CD4-positive, alpha-beta T cell (primary cell): Measurements from ENCODE around the gene SPTBN4. TPM values are rescaled to one million over a fixed set of nuclear protein-coding genes. Genes with fewer than 3 reads are reported as not detected.

Source experiments
- ATAC-seq: fragments of 200-7000 bp; cut with Tn5 transposase; one replicate; pipeline ENCODE4 v1.10.0; 2022; ENCODE audit warnings: mild to moderate bottlenecking; ENCODE audit not compliant: poor library complexity
- CTCF ChIA-PET: fragments of 350-600 bp; sonication (Branson Sonifier 250); formaldehyde crosslinking; loops from one replicate; lab custom pipeline; 2021; ENCODE audit warnings: antibody characterized with exemption, inconsistent platforms; lab: Charles Lee
- POLR2A ChIA-PET: fragments of 350-600 bp; sonication (Branson Sonifier 250); formaldehyde crosslinking; loops from one replicate; lab custom pipeline; 2021; ENCODE audit warnings: antibody characterized with exemption, inconsistent platforms; lab: Charles Lee
- DNase-seq, 14 experiments: peaks; one replicate each; pipeline ENCODE4 v3.0.0-alpha.2; 2013 to 2020; ENCODE audit warnings: mixed read lengths in 2 of 14
- H3K27ac ChIP-seq, 2 donors: one replicate each; pipeline versions ENCODE4 v1.5.1 to v1.7.0; 2013; ENCODE audit warnings: low read length in 2 of 2, low read depth in 1 of 2, mild to moderate bottlenecking in 1 of 2
- H3K27me3 ChIP-seq, 2 experiments: 1 replicate in 1 of 2; 2 replicates in 1 of 2; pipeline versions ENCODE4 v1.6.1 to v1.7.0; 2013; ENCODE audit warnings: low read length in 2 of 2, control low read depth in 1 of 2, mild to moderate bottlenecking in 1 of 2, moderate library complexity in 1 of 2; ENCODE audit not compliant: insufficient read depth in 2 of 2, control insufficient read depth in 1 of 2
- H3K36me3 ChIP-seq: one replicate; pipeline ENCODE4 v1.6.1; 2013; ENCODE audit warnings: low read length, control low read depth; ENCODE audit not compliant: insufficient read depth
- H3K4me1 ChIP-seq: one replicate; pipeline ENCODE4 v1.6.1; 2013; ENCODE audit warnings: low read length, control low read depth; ENCODE audit not compliant: insufficient read depth
- H3K4me3 ChIP-seq: one replicate; pipeline ENCODE4 v1.5.1; 2013; ENCODE audit warnings: mild to moderate bottlenecking, low read length, moderate library complexity
- H3K9me3 ChIP-seq, 2 experiments: 1 replicate in 1 of 2; 2 replicates in 1 of 2; pipeline versions ENCODE4 v1.6.1 to v1.7.0; 2013; ENCODE audit warnings: low read length in 2 of 2, mild to moderate bottlenecking in 2 of 2, control low read depth in 1 of 2, moderate library complexity in 1 of 2; ENCODE audit not compliant: control insufficient read depth in 1 of 2, insufficient read depth in 1 of 2
- H3K27ac Mint-ChIP-seq: one replicate; pipeline ENCODE4 v1.8.0; 2020; ENCODE audit warnings: mixed read lengths
- H3K27me3 Mint-ChIP-seq: one replicate; pipeline ENCODE4 v1.8.0; 2021; ENCODE audit warnings: mixed read lengths
- H3K36me3 Mint-ChIP-seq: one replicate; pipeline ENCODE4 v1.8.0; 2021; ENCODE audit warnings: low read depth, mixed read lengths
- H3K4me1 Mint-ChIP-seq: one replicate; pipeline ENCODE4 v1.8.0; 2021; ENCODE audit warnings: low read depth, mixed read lengths
- H3K4me3 Mint-ChIP-seq: one replicate; pipeline ENCODE4 v1.8.0; 2020; ENCODE audit warnings: mild to moderate bottlenecking, mixed read lengths
- H3K9me3 Mint-ChIP-seq: one replicate; pipeline ENCODE4 v1.8.0; 2020; ENCODE audit warnings: mixed read lengths
- intact Hi-C, 2 experiments: fragments of 100-400 bp; cut with DNase I in 1 of 2; cut with micrococcal nuclease in 1 of 2; formaldehyde crosslinking; loops; one replicate each; pipeline versions ENCODE4 v1.15.1 to v1.9.0; 2023 to 2025; cut with DNase I, micrococcal nuclease
- total RNA-seq, 174 experiments: library from RNA in 2 of 174; stranded (reverse) in 2 of 174; gene quantifications; one replicate each; pipeline ENCODE4 v1.2.3 and lab custom pipeline; 2021 to 2026
- TF ChIP-seq, protein P1 (sequence below): fragments of 200-600 bp; IDR thresholded peaks from one replicate; pipeline ENCODE4 v1.8.0; 2022; ENCODE audit warnings: antibody characterized with exemption, mild to moderate bottlenecking

SPTBN4 gene
- total RNA-seq, 2 experiments from 2014 or later = 0.59 to 0.88 TPM

DNA sequence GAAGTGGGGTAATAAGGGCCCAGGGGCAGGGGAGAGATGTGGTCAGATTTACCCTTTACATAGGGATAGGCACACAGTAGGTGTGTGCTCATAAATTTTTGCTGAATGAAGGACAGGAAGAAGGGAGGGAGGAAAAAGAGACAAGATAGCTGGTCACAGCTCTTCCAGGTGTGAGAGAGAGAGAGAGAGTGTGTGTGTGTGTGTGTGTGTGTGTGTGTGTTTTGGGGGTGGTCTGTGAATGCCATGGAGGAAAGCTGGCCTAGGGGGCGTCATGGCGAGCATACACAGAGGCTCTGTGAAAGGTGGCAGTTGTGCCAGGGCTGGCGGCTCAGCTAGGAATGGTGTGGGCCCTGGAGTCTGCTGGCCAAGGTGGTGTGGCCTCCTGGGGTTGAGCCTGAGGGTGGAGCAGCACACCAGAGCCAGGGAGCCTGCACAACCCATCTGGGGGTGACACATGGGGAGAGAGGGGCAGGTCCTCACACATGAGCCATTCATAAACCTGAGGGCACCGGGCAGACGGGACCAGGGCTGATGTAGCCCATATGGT is 47.7 kb upstream of the SPTBN4 start:
- Mint-ChIP-seq H3K27me3 (no peaks in the 10 kb centered on the region), H3K9me3 (no peaks in the 10 kb centered on the region), H3K27ac (peak overlapping the region; percentile 62), H3K4me3 (peak overlapping the region; percentile 87), H3K36me3 (peaks cover 8% of the 10 kb centered on the region), H3K4me1 (peaks cover 27% of the 10 kb centered on the region)
- no peak for ATAC-seq
- ChIA-PET CTCF (interaction anchor here (0.7 kb wide), 1 partner anchor 16 kb away, joined by 4 read pairs; no protein-coding TSS in a partner anchor), POLR2A (interaction anchor here (2.6 to 6.3 kb wide), 2 partner anchors 16 to 25 kb away, joined by 31 to 71 read pairs; partner anchors contain the start of gene SERTAD3)
- Histone ChIP-seq H3K36me3 (peaks cover 11% of the 10 kb centered on the region), H3K4me1 (peaks cover 41% of the 10 kb centered on the region), H3K27me3 (no peaks in the 10 kb centered on the region), H3K4me3 (no peak overlapping the region), H3K9me3 (no peaks in the 10 kb centered on the region), H3K27ac (no peak overlapping the region)
- intact Hi-C loops = no loop called here
- TF ChIP-seq, protein P1, sequence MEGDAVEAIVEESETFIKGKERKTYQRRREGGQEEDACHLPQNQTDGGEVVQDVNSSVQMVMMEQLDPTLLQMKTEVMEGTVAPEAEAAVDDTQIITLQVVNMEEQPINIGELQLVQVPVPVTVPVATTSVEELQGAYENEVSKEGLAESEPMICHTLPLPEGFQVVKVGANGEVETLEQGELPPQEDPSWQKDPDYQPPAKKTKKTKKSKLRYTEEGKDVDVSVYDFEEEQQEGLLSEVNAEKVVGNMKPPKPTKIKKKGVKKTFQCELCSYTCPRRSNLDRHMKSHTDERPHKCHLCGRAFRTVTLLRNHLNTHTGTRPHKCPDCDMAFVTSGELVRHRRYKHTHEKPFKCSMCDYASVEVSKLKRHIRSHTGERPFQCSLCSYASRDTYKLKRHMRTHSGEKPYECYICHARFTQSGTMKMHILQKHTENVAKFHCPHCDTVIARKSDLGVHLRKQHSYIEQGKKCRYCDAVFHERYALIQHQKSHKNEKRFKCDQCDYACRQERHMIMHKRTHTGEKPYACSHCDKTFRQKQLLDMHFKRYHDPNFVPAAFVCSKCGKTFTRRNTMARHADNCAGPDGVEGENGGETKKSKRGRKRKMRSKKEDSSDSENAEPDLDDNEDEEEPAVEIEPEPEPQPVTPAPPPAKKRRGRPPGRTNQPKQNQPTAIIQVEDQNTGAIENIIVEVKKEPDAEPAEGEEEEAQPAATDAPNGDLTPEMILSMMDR = no peak
- no peak for DNase-seq

DNA sequence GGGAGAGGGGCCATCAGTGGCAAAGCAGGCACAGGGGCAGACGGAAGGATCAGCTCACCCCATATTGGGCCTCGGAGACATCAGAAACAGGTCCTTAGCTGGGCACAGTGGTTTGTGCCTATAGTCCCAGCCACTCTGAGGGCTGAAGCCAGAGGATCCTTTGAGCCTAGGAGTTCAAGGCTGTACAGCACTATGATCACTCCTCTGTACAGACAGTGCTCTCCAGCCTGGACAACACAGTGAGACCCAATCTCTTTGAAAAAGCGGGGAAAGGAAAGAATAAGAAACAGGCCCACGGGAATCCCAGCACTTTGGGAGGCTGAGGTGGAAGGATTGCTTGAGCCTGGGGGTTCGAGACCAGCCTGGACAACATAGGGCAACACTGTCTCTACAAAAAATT is 47.0 kb upstream of the SPTBN4 start:
- Histone ChIP-seq H3K4me3 (no peak overlapping the region), H3K27me3 (no peaks in the 10 kb centered on the region), H3K36me3 (peaks cover 11% of the 10 kb centered on the region), H3K9me3 (no peaks in the 10 kb centered on the region), H3K27ac (no peak overlapping the region), H3K4me1 (peaks cover 47% of the 10 kb centered on the region)
- POLR2A ChIA-PET = interaction anchor here (0.7 to 6.3 kb wide), 10 partner anchors 11 to 843 kb away, joined by 3 to 71 read pairs (median 6); partner anchors contain the start of genes AKT2, BLVRB, SERTAD3 and SPTBN4
- intact Hi-C loops = loop anchor here (2.0 to 10.0 kb wide), 5 partner anchors 45 to 585 kb away; partner anchors contain the start of genes BLVRB (in 1 of the 2), DYRK1B (in 1 of the 2) and LTBP4 (in 1 of the 2)
- H3K36me3 Mint-ChIP-seq = peaks cover 15% of the 10 kb centered on the region
- CTCF ChIA-PET = interaction anchor here (0.7 to 2.2 kb wide), 9 partner anchors 12 to 101 kb away, joined by 3 to 32 read pairs (median 9); partner anchors contain the start of genes BLVRB, C19orf47, PLD3 and SERTAD3
- H3K27me3 Mint-ChIP-seq = no peaks in the 10 kb centered on the region
- H3K27ac Mint-ChIP-seq = peak overlapping the region; percentile 62
- ATAC-seq = no peak
- peak overlapping the region; percentile 87 for H3K4me3 Mint-ChIP-seq
- H3K9me3 Mint-ChIP-seq = no peaks in the 10 kb centered on the region
- TF ChIP-seq, protein P1 = no peak
- H3K4me1 Mint-ChIP-seq = peaks cover 33% of the 10 kb centered on the region
- DNase-seq = no peak

DNA sequence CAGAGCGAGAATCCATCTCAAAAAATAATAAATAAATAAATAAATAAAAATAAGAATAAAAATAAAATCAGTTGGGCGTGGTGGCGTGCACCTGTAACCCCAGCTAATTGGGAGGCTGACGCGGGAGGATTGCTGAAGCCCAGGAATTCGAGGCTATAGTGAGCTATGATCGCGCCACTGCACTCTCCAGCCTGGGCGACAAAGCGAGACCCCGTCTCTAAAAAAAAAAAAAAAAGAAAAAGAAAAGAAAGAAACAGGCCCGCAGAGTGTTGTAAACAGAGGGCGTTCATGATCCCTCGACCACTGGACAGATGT is 46.4 kb upstream of the SPTBN4 start:
- CTCF ChIA-PET = interaction anchor here (0.7 to 2.2 kb wide), 20 partner anchors 12 to 1695 kb away, joined by 3 to 32 read pairs (median 4); partner anchors contain the start of genes BLVRB, C19orf47, LTBP4 and PLD3
- peak overlapping the region; percentile 94 for H3K4me3 ChIP-seq
- H3K4me1 ChIP-seq = peaks cover 50% of the 10 kb centered on the region
- no peak for ATAC-seq
- Mint-ChIP-seq H3K27me3 (no peaks in the 10 kb centered on the region), H3K27ac (peak overlapping the region; percentile 91), H3K36me3 (peaks cover 18% of the 10 kb centered on the region), H3K9me3 (no peaks in the 10 kb centered on the region), H3K4me3 (peak overlapping the region; percentile 93), H3K4me1 (peaks cover 36% of the 10 kb centered on the region)
- TF ChIP-seq, protein P1 = no peak
- H3K27ac ChIP-seq = peak overlapping the region; percentile 83 to 90
- H3K27me3 ChIP-seq = no peaks in the 10 kb centered on the region
- no peaks in the 10 kb centered on the region for H3K9me3 ChIP-seq
- DNase-seq = no peak
- intact Hi-C loops = loop anchor here (2.0 to 10.0 kb wide), 5 partner anchors 44 to 586 kb away; partner anchors contain the start of genes BLVRB (in 1 of the 2), DYRK1B (in 1 of the 2) and LTBP4 (in 1 of the 2)
- peaks cover 11% of the 10 kb centered on the region for H3K36me3 ChIP-seq
- POLR2A ChIA-PET = interaction anchor here (0.6 to 6.3 kb wide), 17 partner anchors 12 to 1129 kb away, joined by 3 to 71 read pairs (median 4); partner anchors contain the start of genes AKT2, BLVRB, C19orf47 and PLD3
